Measurements from ENCODE around the gene PURB. TPM values are rescaled to one million over a fixed set of nuclear protein-coding genes. Genes with fewer than 3 reads are reported as not detected.

The PURB gene
- total and polyA plus RNA-seq, 2 of the 4 experiments (the other 2 are of a cell fraction): 6.3 to 8.8 TPM

GRCh38 chr7:44898039-44898438, 12.7 kb upstream of the PURB start:
- dilution Hi-C loops (cut with HindIII; ENCODE audit: low sequenced_read_pairs, unreplicated experiment) (no loop called here), in situ Hi-C loops (cut with MboI; ENCODE audit: low sequenced_read_pairs) (no loop called here), intact Hi-C loops (cut with micrococcal nuclease) (no loop called here)
- Histone ChIP-seq H3K27ac (ENCODE audit: insufficient read depth, low read length) (no peak overlapping the region), H3K36me3 (ENCODE audit: control insufficient read depth, insufficient read depth, low read length) (no peaks in the 10 kb centered on the region), H2BK15ac (ENCODE audit: low read depth, low read length) (no peak overlapping the region), H3K4me2 (ENCODE audit: low read depth, low read length) (no peak overlapping the region), H2AK9ac (replicated peaks; ENCODE audit: low read depth, low read length, poor library complexity) (no peak overlapping the region), H3K9me1 (ENCODE audit: insufficient read depth, low read length) (no peaks in the 10 kb centered on the region), H2AK5ac (ENCODE audit: low read depth, low read length) (no peak overlapping the region), H2AFZ (replicated peaks; ENCODE audit: low read length, poor library complexity) (no peak overlapping the region), H4K91ac (ENCODE audit: insufficient read depth, low read depth, low read length) (no peak overlapping the region), H4K8ac (ENCODE audit: low read depth in 2 of 2, low read length in 2 of 2) (no peak overlapping the region), H3K14ac (replicated peaks; ENCODE audit: low read depth, low read length) (no peak overlapping the region), H3K27me3 (ENCODE audit: control insufficient read depth, insufficient read depth, low read length) (no peaks in the 10 kb centered on the region), H4K20me1 (ENCODE audit: insufficient read depth, low read length) (no peaks in the 10 kb centered on the region), H4K5ac (ENCODE audit: low read depth, low read length) (no peak overlapping the region), H3K56ac (ENCODE audit: extremely low read depth, insufficient read depth, low read length) (no peak overlapping the region), H2BK120ac (ENCODE audit: low read depth, low read length) (no peak overlapping the region), H3K4ac (ENCODE audit: low read depth, low read length) (no peak overlapping the region), H2BK20ac (ENCODE audit: low read depth, low read length) (no peak overlapping the region), H3K9ac (ENCODE audit: low read depth, low read length) (no peak overlapping the region), H3K9me3 (ENCODE audit: control insufficient read depth, insufficient read depth, low read length) (no peaks in the 10 kb centered on the region), H3K23ac (ENCODE audit: low read depth, low read length) (no peak overlapping the region), H2BK5ac (ENCODE audit: low read depth, low read length, poor library complexity, severe bottlenecking) (no peak overlapping the region), H3K18ac (ENCODE audit: low read depth, low read length) (no peak overlapping the region), H3K4me3 (ENCODE audit: insufficient read depth, low read depth, low read length) (no peak overlapping the region), H3K79me1 (ENCODE audit: low read depth in 1 of 2, low read length in 2 of 2) (peaks cover under 1 to 9% of the 10 kb centered on the region in 2 experiments; a peak in 2 of 4 replicates), H3K4me1 (ENCODE audit: control insufficient read depth, insufficient read depth, low read length) (no peaks in the 10 kb centered on the region; the same call in 1 of the 2 replicates)
- ChIA-PET POLR2A (ENCODE audit: unreplicated experiment) (no interaction called here), CTCF (no interaction called here)
- no peak for TF ChIP-seq FOS (IDR thresholded peaks at IDR 0.05; ENCODE audit: low read depth, low read length)
- no peak for TF ChIP-seq USF2 (IDR thresholded peaks at IDR 0.05; ENCODE audit: low read depth, low read length)
- no peak for TF ChIP-seq CHD1 (IDR thresholded peaks at IDR 0.05; ENCODE audit: low read depth, low read length)
- TF ChIP-seq RFX5 (IDR thresholded peaks at IDR 0.05; ENCODE audit: low read depth, low read length): no peak
- no peak for TF ChIP-seq RCOR1 (IDR thresholded peaks at IDR 0.05; ENCODE audit: insufficient replicate concordance, low read length)
- TF ChIP-seq CEBPB (IDR thresholded peaks at IDR 0.05; ENCODE audit: low read depth, low read length): no peak
- no peak for TF ChIP-seq MAFK (IDR thresholded peaks at IDR 0.05; ENCODE audit: low read depth, low read length)
- TF ChIP-seq NFE2L2 (IDR thresholded peaks at IDR 0.05; ENCODE audit: low read depth, low read length): no peak
- TF ChIP-seq MXI1 (IDR thresholded peaks at IDR 0.05; ENCODE audit: borderline replicate concordance, low read depth, low read length): no peak
- no peak for TF ChIP-seq RAD21 (IDR thresholded peaks at IDR 0.05; ENCODE audit: low read length)
- no peak for TF ChIP-seq BHLHE40 (IDR thresholded peaks at IDR 0.05; ENCODE audit: low read depth, low read length)
- no peak for TF ChIP-seq ELK1 (IDR thresholded peaks at IDR 0.05; ENCODE audit: borderline replicate concordance, low read depth, low read length)
- ATAC-seq (ENCODE audit: low read depth): no peak
- DNase-seq: no peak
- whole genome bisulfite sequencing, 2 experiments (ENCODE audit: extremely low coverage in 2 of 2, insufficient read length in 1 of 2): no CpG with 5 or more reads among the region's 4 CpGs
- no TSS peak for BruUV-seq (replicated peaks)
